NB4 (cell line): ENCODE measurements around the gene CUTC.

Experiments
- MAX ChIP-seq: IDR thresholded peaks from 2 replicates; pipeline ENCODE4 v1.6.1; 2011; ENCODE audit warnings: low read depth, low read length
- MYC ChIP-seq: IDR thresholded peaks from 2 replicates; pipeline ENCODE4 v1.6.1; 2011; ENCODE audit warnings: low read depth, low read length
- POLR2A ChIP-seq: IDR thresholded peaks from 2 replicates; pipeline ENCODE4 v1.6.1; 2011; ENCODE audit warnings: mild to moderate bottlenecking; ENCODE audit not compliant: insufficient read length; ENCODE audit errors: extremely low read depth
- TF ChIP-seq, protein P1 (sequence below): IDR thresholded peaks from one replicate; pipeline ENCODE4 v1.5.1; 2012; ENCODE audit warnings: low read depth, low read length

DNA sequence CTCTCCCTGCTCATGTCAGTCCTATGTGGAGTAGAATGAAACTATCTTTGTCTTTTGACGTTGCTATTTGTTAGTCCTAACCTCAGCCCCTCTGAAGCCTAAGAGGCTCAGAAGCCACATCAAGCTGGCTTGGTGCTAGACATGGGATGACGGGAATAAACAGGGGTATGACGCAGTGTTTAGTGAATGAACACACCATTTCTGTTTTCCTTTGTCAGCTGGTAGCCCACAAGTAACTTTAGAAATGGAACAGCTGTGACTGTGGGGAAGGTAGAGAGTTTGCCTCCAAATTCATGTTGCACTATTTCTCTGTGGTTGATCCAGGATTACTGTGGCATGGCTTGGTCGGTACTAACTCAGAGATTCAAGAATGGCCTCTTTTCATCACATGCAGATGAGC lies 31.4 kb upstream of the CUTC start:
- TF ChIP-seq, protein P1, sequence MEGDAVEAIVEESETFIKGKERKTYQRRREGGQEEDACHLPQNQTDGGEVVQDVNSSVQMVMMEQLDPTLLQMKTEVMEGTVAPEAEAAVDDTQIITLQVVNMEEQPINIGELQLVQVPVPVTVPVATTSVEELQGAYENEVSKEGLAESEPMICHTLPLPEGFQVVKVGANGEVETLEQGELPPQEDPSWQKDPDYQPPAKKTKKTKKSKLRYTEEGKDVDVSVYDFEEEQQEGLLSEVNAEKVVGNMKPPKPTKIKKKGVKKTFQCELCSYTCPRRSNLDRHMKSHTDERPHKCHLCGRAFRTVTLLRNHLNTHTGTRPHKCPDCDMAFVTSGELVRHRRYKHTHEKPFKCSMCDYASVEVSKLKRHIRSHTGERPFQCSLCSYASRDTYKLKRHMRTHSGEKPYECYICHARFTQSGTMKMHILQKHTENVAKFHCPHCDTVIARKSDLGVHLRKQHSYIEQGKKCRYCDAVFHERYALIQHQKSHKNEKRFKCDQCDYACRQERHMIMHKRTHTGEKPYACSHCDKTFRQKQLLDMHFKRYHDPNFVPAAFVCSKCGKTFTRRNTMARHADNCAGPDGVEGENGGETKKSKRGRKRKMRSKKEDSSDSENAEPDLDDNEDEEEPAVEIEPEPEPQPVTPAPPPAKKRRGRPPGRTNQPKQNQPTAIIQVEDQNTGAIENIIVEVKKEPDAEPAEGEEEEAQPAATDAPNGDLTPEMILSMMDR = no peak
- TF ChIP-seq MAX (no peak), POLR2A (no peak), MYC (no peak)
